ENCODE data around the gene OVCH1. TPM values are rescaled to one million over a fixed set of nuclear protein-coding genes. Genes with fewer than 3 reads are reported as not detected.

The OVCH1 gene, protein sequence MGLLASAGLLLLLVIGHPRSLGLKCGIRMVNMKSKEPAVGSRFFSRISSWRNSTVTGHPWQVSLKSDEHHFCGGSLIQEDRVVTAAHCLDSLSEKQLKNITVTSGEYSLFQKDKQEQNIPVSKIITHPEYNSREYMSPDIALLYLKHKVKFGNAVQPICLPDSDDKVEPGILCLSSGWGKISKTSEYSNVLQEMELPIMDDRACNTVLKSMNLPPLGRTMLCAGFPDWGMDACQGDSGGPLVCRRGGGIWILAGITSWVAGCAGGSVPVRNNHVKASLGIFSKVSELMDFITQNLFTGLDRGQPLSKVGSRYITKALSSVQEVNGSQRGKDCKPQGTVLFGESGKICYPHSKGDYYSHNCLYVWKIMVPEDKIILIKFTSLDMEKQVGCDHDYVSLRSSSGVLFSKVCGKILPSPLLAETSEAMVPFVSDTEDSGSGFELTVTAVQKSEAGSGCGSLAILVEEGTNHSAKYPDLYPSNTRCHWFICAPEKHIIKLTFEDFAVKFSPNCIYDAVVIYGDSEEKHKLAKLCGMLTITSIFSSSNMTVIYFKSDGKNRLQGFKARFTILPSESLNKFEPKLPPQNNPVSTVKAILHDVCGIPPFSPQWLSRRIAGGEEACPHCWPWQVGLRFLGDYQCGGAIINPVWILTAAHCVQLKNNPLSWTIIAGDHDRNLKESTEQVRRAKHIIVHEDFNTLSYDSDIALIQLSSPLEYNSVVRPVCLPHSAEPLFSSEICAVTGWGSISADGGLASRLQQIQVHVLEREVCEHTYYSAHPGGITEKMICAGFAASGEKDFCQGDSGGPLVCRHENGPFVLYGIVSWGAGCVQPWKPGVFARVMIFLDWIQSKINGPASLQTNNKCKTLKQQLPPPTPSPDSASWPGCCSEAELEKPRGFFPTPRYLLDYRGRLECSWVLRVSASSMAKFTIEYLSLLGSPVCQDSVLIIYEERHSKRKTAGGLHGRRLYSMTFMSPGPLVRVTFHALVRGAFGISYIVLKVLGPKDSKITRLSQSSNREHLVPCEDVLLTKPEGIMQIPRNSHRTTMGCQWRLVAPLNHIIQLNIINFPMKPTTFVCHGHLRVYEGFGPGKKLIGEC
- polyA plus RNA-seq: 0.76 and 3.0 TPM in 2 replicates

DNA sequence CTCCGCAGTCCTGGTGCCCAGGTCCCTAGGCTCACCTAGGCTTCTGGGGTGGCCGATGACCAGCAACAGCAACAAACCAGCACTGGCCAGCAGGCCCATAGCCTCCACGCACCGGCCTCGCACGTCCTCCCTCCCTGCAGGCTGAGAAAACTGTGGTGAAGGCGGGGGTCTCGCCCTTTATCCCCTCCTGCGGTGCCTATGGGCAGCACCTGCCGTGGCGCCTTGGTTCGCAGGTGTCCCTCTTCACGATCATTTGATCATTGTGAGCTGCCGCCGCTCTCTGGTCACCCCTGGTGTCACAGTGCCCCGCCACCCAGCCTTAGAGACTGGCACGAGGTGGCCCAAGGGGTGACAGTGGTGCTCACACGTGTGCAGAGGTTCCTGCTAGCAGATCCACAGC is at the start of gene OVCH1:
Gene OVCH1, minus strand, starts transcription at position 99 of the 400 bp plus-strand sequence. Its CDS starts 0 bp downstream, at position 99.

GRCh38 chr12:29380536-29381523 is 116.7 kb downstream of the OVCH1 start, which contains the start of gene ERGIC2:
Gene ERGIC2, minus strand, starts transcription at chr12:29381172. Its CDS starts 9,539 bp downstream, at chr12:29371633.

Other genes starting within 250 kb of the OVCH1 start
- 452 and 625 TPM in 2 replicates for gene ERGIC2, start 116.5 kb downstream of the OVCH1 start, polyA plus RNA-seq

Measured in Purkinje cell (primary cell).